ENCODE results near the gene PTCHD1. TPM values are rescaled to one million over a fixed set of nuclear protein-coding genes. Genes with fewer than 3 reads are reported as not detected.

Gene PTCHD1
- total and polyA plus RNA-seq, 10 of the 15 experiments (the other 5 are each of a cell fraction or from before 2014, with no cell fraction given): not detected

GRCh38 chrX:23385242-23385641 lies 50.6 kb downstream of the PTCHD1 start (continued):
- TF ChIP-seq, protein P1, sequence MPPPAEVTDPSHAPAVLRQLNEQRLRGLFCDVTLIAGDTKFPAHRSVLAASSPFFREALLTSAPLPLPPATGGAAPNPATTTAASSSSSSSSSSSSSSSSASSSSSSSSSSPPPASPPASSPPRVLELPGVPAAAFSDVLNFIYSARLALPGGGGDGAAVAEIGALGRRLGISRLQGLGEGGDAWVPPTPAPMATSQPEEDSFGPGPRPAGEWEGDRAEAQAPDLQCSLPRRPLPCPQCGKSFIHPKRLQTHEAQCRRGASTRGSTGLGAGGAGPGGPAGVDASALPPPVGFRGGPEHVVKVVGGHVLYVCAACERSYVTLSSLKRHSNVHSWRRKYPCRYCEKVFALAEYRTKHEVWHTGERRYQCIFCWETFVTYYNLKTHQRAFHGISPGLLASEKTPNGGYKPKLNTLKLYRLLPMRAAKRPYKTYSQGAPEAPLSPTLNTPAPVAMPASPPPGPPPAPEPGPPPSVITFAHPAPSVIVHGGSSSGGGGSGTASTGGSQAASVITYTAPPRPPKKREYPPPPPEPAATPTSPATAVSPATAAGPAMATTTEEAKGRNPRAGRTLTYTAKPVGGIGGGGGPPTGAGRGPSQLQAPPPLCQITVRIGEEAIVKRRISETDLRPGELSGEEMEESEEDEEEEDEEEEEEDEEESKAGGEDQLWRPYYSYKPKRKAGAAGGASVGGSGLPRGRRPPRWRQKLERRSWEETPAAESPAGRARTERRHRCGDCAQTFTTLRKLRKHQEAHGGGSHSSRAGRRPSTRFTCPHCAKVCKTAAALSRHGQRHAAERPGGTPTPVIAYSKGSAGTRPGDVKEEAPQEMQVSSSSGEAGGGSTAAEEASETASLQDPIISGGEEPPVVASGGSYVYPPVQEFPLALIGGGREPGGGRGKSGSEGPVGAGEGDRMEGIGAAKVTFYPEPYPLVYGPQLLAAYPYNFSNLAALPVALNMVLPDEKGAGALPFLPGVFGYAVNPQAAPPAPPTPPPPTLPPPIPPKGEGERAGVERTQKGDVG (CRISPR knock-in tag; IDR thresholded peaks at IDR 0.05): no peak
- TF ChIP-seq WRNIP1 (IDR thresholded peaks at IDR 0.05; ENCODE audit: borderline replicate concordance, low read depth, low read length) (no peak), BMI1 (IDR thresholded peaks at IDR 0.05; ENCODE audit: borderline replicate concordance) (no peak), USF2 (IDR thresholded peaks at IDR 0.05; ENCODE audit: borderline replicate concordance, low read depth, low read length) (no peak), NFYA (IDR thresholded peaks at IDR 0.05; ENCODE audit: borderline replicate concordance, low read depth, low read length) (no peak)

GRCh38 chrX:23386260-23386659 lies 51.6 kb downstream of the PTCHD1 start:
- ChIA-PET RAD21 (ENCODE audit: unreplicated experiment) (interaction anchor here (0.6 kb wide), 1 partner anchor 246 kb away, joined by 3 read pairs; no protein-coding TSS in a partner anchor), POLR2A (no interaction called here), SMC1A (ENCODE audit: uncharacterized antibody, unreplicated experiment) (interaction anchor here (0.5 to 1.1 kb wide), 2 partner anchors 15 to 608 kb away, joined by 3 read pairs; no protein-coding TSS in a partner anchor), CTCF (no interaction called here)
- BruUV-seq (replicated peaks): no TSS peak
- Histone ChIP-seq H3K9me3 (replicated peaks; ENCODE audit: control insufficient read depth, insufficient read depth, low read length) (no peaks in the 10 kb centered on the region), H4K20me1 (ENCODE audit: control insufficient read depth, insufficient read depth) (no peaks in the 10 kb centered on the region), H3K4me2 (ENCODE audit: control insufficient read depth, insufficient read depth) (no peak overlapping the region), H3K4me1 (ENCODE audit: control insufficient read depth, insufficient read depth, low read length) (no peaks in the 10 kb centered on the region), H3K36me3 (ENCODE audit: control insufficient read depth in 2 of 2, insufficient read depth in 2 of 2, low read length in 1 of 2) (no peaks in the 10 kb centered on the region), H2AFZ (ENCODE audit: control insufficient read depth, low read depth, low read length) (no peak overlapping the region), H3K27ac (ENCODE audit: control insufficient read depth, insufficient read depth) (no peak overlapping the region), H3K79me2 (ENCODE audit: control insufficient read depth, insufficient read depth, low read length) (no peaks in the 10 kb centered on the region), H3K27me3 (replicated peaks in 1 of 2; ENCODE audit: control insufficient read depth in 2 of 2, insufficient read depth in 2 of 2, low read length in 1 of 2) (no peaks in the 10 kb centered on the region; a peak in 1 of 4 replicates), H3K9ac (ENCODE audit: control insufficient read depth, insufficient read depth, low read length) (no peak overlapping the region), H3K4me3 (no peak overlapping the region)
- no peak for DNase-seq (ENCODE audit: low read depth, low spot score)
- no peak for ATAC-seq
- intact Hi-C loops (cut with micrococcal nuclease; ENCODE audit: unreplicated experiment): no loop called here
- no peak for TF ChIP-seq PKNOX1 (IDR thresholded peaks at IDR 0.05)
- TF ChIP-seq KDM1A (IDR thresholded peaks at IDR 0.05; ENCODE audit: borderline replicate concordance): no peak
- TF ChIP-seq NR2F1 (conservative IDR thresholded peaks at IDR 0.05): no peak
- no peak for FAIRE-seq
- in situ Hi-C loops (cut with MboI): no loop called here

Measured in GM12878 (cell line).